Liver (tissue), 3 donors: Measurements from ENCODE around the gene GABRB1.

Source experiments
- CTCF ChIP-seq: fragments of 150-350 bp; IDR thresholded peaks from 2 replicates; pipeline ENCODE4 v1.5.1; 2017; ENCODE audit warnings: improper control_type of control experiment, low read depth, low read length; ENCODE audit not compliant: missing input control
- EGR1 ChIP-seq, 2 donors: IDR thresholded peaks; 2 replicates each; pipeline ENCODE4 v1.6.1; 2016 to 2018; ENCODE audit warnings: antibody characterized with exemption in 2 of 2, low read depth in 2 of 2
- FOXA1 ChIP-seq: IDR thresholded peaks from 2 replicates; pipeline ENCODE4 v1.6.1; 2016; ENCODE audit warnings: antibody characterized with exemption
- HNF4A ChIP-seq, 2 donors: conservative IDR thresholded peaks; 2 replicates each; pipeline ENCODE4 v1.6.1; 2016; ENCODE audit warnings: antibody characterized with exemption in 2 of 2, mild to moderate bottlenecking in 2 of 2
- SP1 ChIP-seq: IDR thresholded peaks from 2 replicates; pipeline ENCODE4 v1.6.1; 2018; ENCODE audit warnings: antibody characterized with exemption, mild to moderate bottlenecking
- TAF1 ChIP-seq: conservative IDR thresholded peaks from 2 replicates; pipeline ENCODE4 v1.6.1; 2016; ENCODE audit warnings: antibody characterized with exemption, mild to moderate bottlenecking
- YY1 ChIP-seq: IDR thresholded peaks from 2 replicates; pipeline ENCODE4 v1.6.1; 2016; ENCODE audit warnings: antibody characterized with exemption, mild to moderate bottlenecking
- donor health status: healthy.
- donor health status: healthy.

GRCh38 chr4:47413521-47413920 lies 382.2 kb downstream of the GABRB1 start:
- TF ChIP-seq EGR1 (IDR thresholded peaks at IDR 0.05; ENCODE audit: low read depth in 2 of 2) (no peak), CTCF (no peak), YY1 (no peak), TAF1 (no peak), SP1 (no peak), HNF4A (conservative IDR thresholded peaks at IDR 0.05) (no peak), FOXA1 (no peak)
